Type B pancreatic cell (in vitro differentiated cells): ENCODE data around the gene IL17C. TPM values are rescaled to one million over a fixed set of nuclear protein-coding genes. Genes with fewer than 3 reads are reported as not detected.

Experiments used
- DNase-seq: peaks from one replicate; pipeline ENCODE4 v3.0.0; 2021; ENCODE audit warnings: mixed read lengths; ENCODE audit not compliant: unreplicated experiment; ENCODE audit errors: extremely low spot score
- H3K27ac Mint-ChIP-seq: 2 replicates; pipeline ENCODE4 v1.8.0; 2021; ENCODE audit warnings: mild to moderate bottlenecking, mixed read lengths
- H3K27me3 Mint-ChIP-seq: 2 replicates; pipeline ENCODE4 v1.8.0; 2021; ENCODE audit warnings: mixed read lengths
- H3K36me3 Mint-ChIP-seq: 2 replicates; pipeline ENCODE4 v1.8.0; 2021; ENCODE audit warnings: mixed read lengths
- H3K4me1 Mint-ChIP-seq: one replicate; pipeline ENCODE4 v1.8.0; 2021; ENCODE audit warnings: mixed read lengths; ENCODE audit not compliant: unreplicated experiment
- H3K4me3 Mint-ChIP-seq: 2 replicates; pipeline ENCODE4 v1.8.0; 2021; ENCODE audit warnings: mild to moderate bottlenecking, mixed read lengths
- H3K9me3 Mint-ChIP-seq: 2 replicates; pipeline ENCODE4 v1.8.0; 2021; ENCODE audit warnings: mixed read lengths
- total RNA-seq: library from RNA; stranded (reverse); gene quantifications from 2 replicates; pipeline ENCODE4 v1.2.1, GENCODE V29; 2021; ENCODE audit warnings: low replicate concordance
- TF ChIP-seq, protein P1 (sequence below): fragments of 200-600 bp; sonication (generic); conservative IDR thresholded peaks from 2 replicates; pipeline ENCODE4 v1.5.0; 2021; ENCODE audit warnings: antibody characterized with exemption, mild to moderate bottlenecking

Gene IL17C
- total RNA-seq, 1 donor from 2014 or later, result 0.39 TPM

DNA sequence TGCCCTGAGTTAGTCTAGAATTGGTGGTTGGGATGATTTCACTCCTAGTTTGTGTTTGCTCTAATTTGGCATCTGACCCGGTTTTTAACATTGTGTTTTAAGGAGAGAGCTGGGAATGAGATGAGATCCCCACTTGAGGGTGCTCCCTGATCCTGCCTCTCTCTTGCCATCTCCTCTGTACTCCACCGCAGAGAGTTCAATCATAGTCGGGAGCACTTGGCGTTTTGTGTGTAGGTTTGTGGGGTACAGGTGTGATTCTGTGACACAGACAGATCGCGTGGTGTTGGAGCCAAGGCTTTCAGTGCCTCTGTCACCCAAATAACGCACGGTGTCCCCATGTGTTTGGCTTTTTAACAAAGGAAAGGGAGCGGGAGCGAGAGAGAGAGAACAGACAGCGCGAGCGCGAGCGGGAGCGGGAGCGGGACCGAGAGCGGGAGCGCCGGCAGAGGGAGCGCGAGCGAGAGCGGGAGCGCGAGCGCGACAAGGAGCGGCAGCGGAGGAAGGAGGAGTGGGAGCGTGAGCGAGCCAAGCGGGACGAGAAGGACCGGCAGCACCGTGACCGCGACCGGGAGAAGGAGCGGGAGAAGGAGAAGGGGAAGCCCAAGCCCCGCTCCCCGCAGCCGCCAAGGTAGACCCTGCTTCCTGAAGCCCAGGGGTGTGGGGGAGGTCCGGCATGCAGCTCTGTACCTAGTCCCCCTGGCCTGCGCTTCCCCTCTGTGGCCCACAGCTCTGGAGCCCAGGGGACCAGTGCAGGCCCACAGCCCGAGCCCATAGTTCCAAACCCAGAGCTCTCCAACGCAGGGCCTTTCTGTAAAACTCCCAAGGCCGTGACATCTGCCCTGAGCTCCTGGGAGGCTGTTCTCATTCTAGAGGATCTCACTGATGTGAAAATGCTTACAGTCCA lies 27.2 kb upstream of the IL17C start:
- H3K27me3 Mint-ChIP-seq, result no peaks in the 10 kb centered on the region
- no peak for DNase-seq
- no peak overlapping the region for H3K4me3 Mint-ChIP-seq
- H3K27ac Mint-ChIP-seq, result no peak overlapping the region
- TF ChIP-seq, protein P1, sequence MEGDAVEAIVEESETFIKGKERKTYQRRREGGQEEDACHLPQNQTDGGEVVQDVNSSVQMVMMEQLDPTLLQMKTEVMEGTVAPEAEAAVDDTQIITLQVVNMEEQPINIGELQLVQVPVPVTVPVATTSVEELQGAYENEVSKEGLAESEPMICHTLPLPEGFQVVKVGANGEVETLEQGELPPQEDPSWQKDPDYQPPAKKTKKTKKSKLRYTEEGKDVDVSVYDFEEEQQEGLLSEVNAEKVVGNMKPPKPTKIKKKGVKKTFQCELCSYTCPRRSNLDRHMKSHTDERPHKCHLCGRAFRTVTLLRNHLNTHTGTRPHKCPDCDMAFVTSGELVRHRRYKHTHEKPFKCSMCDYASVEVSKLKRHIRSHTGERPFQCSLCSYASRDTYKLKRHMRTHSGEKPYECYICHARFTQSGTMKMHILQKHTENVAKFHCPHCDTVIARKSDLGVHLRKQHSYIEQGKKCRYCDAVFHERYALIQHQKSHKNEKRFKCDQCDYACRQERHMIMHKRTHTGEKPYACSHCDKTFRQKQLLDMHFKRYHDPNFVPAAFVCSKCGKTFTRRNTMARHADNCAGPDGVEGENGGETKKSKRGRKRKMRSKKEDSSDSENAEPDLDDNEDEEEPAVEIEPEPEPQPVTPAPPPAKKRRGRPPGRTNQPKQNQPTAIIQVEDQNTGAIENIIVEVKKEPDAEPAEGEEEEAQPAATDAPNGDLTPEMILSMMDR, result no peak
- peaks cover under 1% of the 10 kb centered on the region for H3K4me1 Mint-ChIP-seq
- no peaks in the 10 kb centered on the region for H3K9me3 Mint-ChIP-seq
- H3K36me3 Mint-ChIP-seq, result peaks cover 11% of the 10 kb centered on the region

DNA sequence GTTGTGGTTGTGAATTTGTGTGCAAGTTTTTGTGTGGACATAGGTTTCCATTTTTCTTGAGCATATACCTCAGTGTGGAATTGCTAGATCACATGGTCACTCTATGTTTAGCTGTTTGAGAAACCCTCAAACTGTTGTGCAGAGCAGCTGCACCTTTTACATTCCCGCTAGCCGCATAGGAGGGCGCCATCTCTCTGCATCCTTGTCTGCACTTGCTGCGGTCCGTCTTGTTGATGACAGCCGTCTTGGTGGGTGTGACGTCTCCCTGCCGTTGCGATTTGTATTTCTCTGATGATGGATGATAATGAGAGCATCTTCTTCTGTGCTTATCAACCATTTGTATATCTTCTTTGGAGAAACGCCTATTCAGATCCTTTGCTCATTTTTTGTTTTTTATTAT lies 25.1 kb upstream of the IL17C start:
- Mint-ChIP-seq H3K4me1 (peaks cover 12% of the 10 kb centered on the region), H3K4me3 (no peak overlapping the region), H3K36me3 (peaks cover 11% of the 10 kb centered on the region), H3K9me3 (no peaks in the 10 kb centered on the region), H3K27ac (no peak overlapping the region), H3K27me3 (no peaks in the 10 kb centered on the region)
- DNase-seq, result no peak
- TF ChIP-seq, protein P1, result no peak

- H3K36me3 Mint-ChIP-seq, result peaks cover 11% of the 10 kb centered on the region
- no peaks in the 10 kb centered on the region for H3K27me3 Mint-ChIP-seq
- peaks cover 20% of the 10 kb centered on the region for H3K4me1 Mint-ChIP-seq
- H3K9me3 Mint-ChIP-seq, result no peaks in the 10 kb centered on the region
- TF ChIP-seq, protein P1, result no peak
- H3K4me3 Mint-ChIP-seq, result no peak overlapping the region
- DNase-seq, result no peak
- no peak overlapping the region for H3K27ac Mint-ChIP-seq
Measured at GRCh38 chr16:88613911-88614817, 24.2 kb upstream of the IL17C start.

GRCh38 chr16:88614818-88615580 lies 23.4 kb upstream of the IL17C start:
- Mint-ChIP-seq H3K4me3 (no peak overlapping the region), H3K27ac (no peak overlapping the region), H3K9me3 (no peaks in the 10 kb centered on the region), H3K27me3 (no peaks in the 10 kb centered on the region), H3K36me3 (peaks cover 9% of the 10 kb centered on the region), H3K4me1 (peaks cover 20% of the 10 kb centered on the region)
- DNase-seq, result no peak
- TF ChIP-seq, protein P1, result no peak

DNA sequence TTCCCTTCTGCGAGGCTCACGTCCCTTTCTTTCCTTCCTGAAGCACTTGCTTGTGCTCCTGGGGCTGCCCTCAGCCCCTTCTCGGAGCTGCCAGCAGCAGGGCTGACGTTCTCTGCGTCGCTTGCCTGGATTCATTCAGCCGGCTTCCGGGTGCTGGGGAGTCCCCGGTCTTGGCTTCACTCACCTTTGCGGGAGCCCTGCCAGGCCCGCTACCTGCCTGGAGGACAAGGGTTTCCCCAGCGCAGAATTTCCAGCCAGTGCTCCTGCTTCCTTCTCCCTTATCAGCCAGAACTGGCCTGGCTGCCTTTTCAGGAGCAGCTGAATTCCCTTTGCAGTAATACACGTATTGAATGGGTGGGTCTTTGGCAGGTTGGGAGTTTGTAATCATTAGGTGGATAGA lies 22.1 kb upstream of the IL17C start:
- no peaks in the 10 kb centered on the region for H3K9me3 Mint-ChIP-seq
- peaks cover 8% of the 10 kb centered on the region for H3K36me3 Mint-ChIP-seq
- H3K27me3 Mint-ChIP-seq, result no peaks in the 10 kb centered on the region
- TF ChIP-seq, protein P1, result no peak
- peaks cover 20% of the 10 kb centered on the region for H3K4me1 Mint-ChIP-seq
- no peak for DNase-seq
- H3K4me3 Mint-ChIP-seq, result no peak overlapping the region
- H3K27ac Mint-ChIP-seq, result peak overlapping the region; percentile 18
